ENCODE results near the gene DSG3. TPM values are rescaled to one million over a fixed set of nuclear protein-coding genes. Genes with fewer than 3 reads are reported as not detected.

Gene DSG3
- total and polyA plus RNA-seq, 2 of the 8 experiments (the other 6 are each of a cell fraction or from before 2014, with no cell fraction given) = 0.03 to 0.07 TPM

- TF ChIP-seq CHD7 (IDR thresholded peaks at IDR 0.05; ENCODE audit: insufficient replicate concordance, low read length) (no peak), CHD1 (IDR thresholded peaks at IDR 0.05; ENCODE audit: low read depth, low read length) (no peak), E2F6 (IDR thresholded peaks at IDR 0.05) (no peak), CBX5 (IDR thresholded peaks at IDR 0.05; ENCODE audit: low read depth, low read length) (no peak), RXRA (IDR thresholded peaks at IDR 0.05; ENCODE audit: insufficient read depth, low read depth, low read length) (no peak), CTCF (IDR thresholded peaks at IDR 0.05; ENCODE audit: control extremely low read depth in 1 of 3, insufficient read depth in 1 of 3, low read depth in 1 of 3, low read length in 3 of 3) (no peak), CREB1 (IDR thresholded peaks at IDR 0.05) (no peak), TBP (IDR thresholded peaks at IDR 0.05; ENCODE audit: low read depth, low read length) (no peak)
These were observed 34.4 kb upstream of the DSG3 start (continued) for GRCh38 chr18:31413137-31413536.

Measured in H1 (cell line).